Endothelial cell of umbilical vein (primary cell): ENCODE measurements around the gene LAMTOR2. TPM values are rescaled to one million over a fixed set of nuclear protein-coding genes. Genes with fewer than 3 reads are reported as not detected.

Source experiments
- BruUV-seq: library from RNA; stranded (reverse); fragments of 400-500 nt; replicated peaks from 2 replicates; lab custom pipeline; 2021; lab: Mats Ljungman, UMichigan
- CTCF ChIA-PET: fragments of 300-600, 350-600 bp; sonication (Branson Sonifier 250); formaldehyde crosslinking; loops from one replicate; lab custom pipeline; 2021; ENCODE audit warnings: antibody characterized with exemption, inconsistent platforms; lab: Charles Lee
- POLR2A ChIA-PET: fragments of 300-600, 350-600 bp; sonication (Branson Sonifier 250); formaldehyde crosslinking; loops from one replicate; lab custom pipeline; 2021; ENCODE audit warnings: antibody characterized with exemption, inconsistent platforms; lab: Charles Lee
- DNase-seq: peaks from one replicate; pipeline ENCODE4 v3.0.0-alpha.2; 2011; ENCODE audit warnings: low read depth, low spot score
- FAIRE-seq: peaks from 2 replicates; lab custom pipeline; 2011; peaks lifted over from hg19 to GRCh38; lab: Jason Lieb, UNC
- H2AFZ ChIP-seq: 2 replicates; pipeline ENCODE4 v1.6.0; 2012; ENCODE audit warnings: low read depth, low read length, control low read depth, inconsistent platforms
- H3K27ac ChIP-seq: 2 replicates; pipeline ENCODE4 v1.5.1; 2011; ENCODE audit warnings: low read depth, mild to moderate bottlenecking, control low read depth, low read length, moderate library complexity; ENCODE audit not compliant: insufficient read depth
- H3K27me3 ChIP-seq, 2 experiments: 2 replicates each; pipeline versions ENCODE4 v1.6.0 to v1.6.1; 2011; ENCODE audit warnings: low read length in 2 of 2, mixed read lengths in 1 of 2; ENCODE audit not compliant: control insufficient read depth in 2 of 2, insufficient read depth in 2 of 2
- H3K36me3 ChIP-seq, 2 experiments: 2 replicates in 1 of 2; 3 replicates in 1 of 2; pipeline ENCODE4 v1.5.1; 2011; ENCODE audit warnings: low read length in 2 of 2, mild to moderate bottlenecking in 1 of 2, moderate library complexity in 1 of 2; ENCODE audit not compliant: control insufficient read depth in 2 of 2, insufficient read depth in 2 of 2; ENCODE audit errors: extremely low read depth in 1 of 2
- H3K4me1 ChIP-seq: 3 replicates; pipeline ENCODE4 v1.5.1; 2011; ENCODE audit warnings: mild to moderate bottlenecking, low read length; ENCODE audit not compliant: control insufficient read depth, insufficient read depth; ENCODE audit errors: extremely low read depth
- H3K4me2 ChIP-seq: 2 replicates; pipeline ENCODE4 v1.6.1; 2011; ENCODE audit warnings: low read length, control low read depth, mixed read lengths; ENCODE audit not compliant: insufficient read depth
- H3K4me3 ChIP-seq, 3 experiments: fragments of 200-600 bp in 1 of 3; sonication (generic), shearing (Covaris generic) in 1 of 3; replicated peaks in 1 of 3; 2 replicates each; pipeline ENCODE4 v1.5.1; 2011 to 2016; ENCODE audit warnings: control low read depth in 3 of 3, low read length in 3 of 3, mild to moderate bottlenecking in 2 of 3, inconsistent platforms in 1 of 3, low read depth in 1 of 3, moderate library complexity in 1 of 3; ENCODE audit not compliant: insufficient read depth in 1 of 3
- H3K79me2 ChIP-seq: 2 replicates; pipeline ENCODE4 v1.6.0; 2012; ENCODE audit warnings: low read length, inconsistent platforms; ENCODE audit not compliant: control insufficient read depth, insufficient read depth
- H3K9ac ChIP-seq: replicated peaks from 2 replicates; pipeline ENCODE3; 2011; ENCODE audit warnings: low read length, control low read depth; ENCODE audit not compliant: insufficient read depth; ENCODE audit errors: extremely low read depth
- H3K9me1 ChIP-seq: replicated peaks from 3 replicates; pipeline ENCODE4 v1.6.0; 2011; ENCODE audit warnings: mild to moderate bottlenecking, low read length; ENCODE audit not compliant: control insufficient read depth, insufficient read depth; ENCODE audit errors: extremely low read depth
- H3K9me3 ChIP-seq: replicated peaks from 2 replicates; pipeline ENCODE4 v1.5.1; 2012; ENCODE audit warnings: low read length, inconsistent platforms; ENCODE audit not compliant: control insufficient read depth, insufficient read depth
- H4K20me1 ChIP-seq: replicated peaks from 2 replicates; pipeline ENCODE3; 2011; ENCODE audit warnings: mild to moderate bottlenecking, low read length; ENCODE audit not compliant: control insufficient read depth, insufficient read depth; ENCODE audit errors: extremely low read depth
- EZH2 ChIP-seq: IDR thresholded peaks from 2 replicates; pipeline ENCODE4 v1.6.1; 2012; ENCODE audit warnings: borderline replicate concordance, low read depth, mild to moderate bottlenecking, moderate library complexity, low read length, inconsistent platforms; ENCODE audit not compliant: severe bottlenecking
- GATA2 ChIP-seq: IDR thresholded peaks from 2 replicates; pipeline ENCODE4 v1.7.0; 2011; ENCODE audit warnings: low read depth, mild to moderate bottlenecking, moderate library complexity, mixed read lengths, low read length; ENCODE audit not compliant: insufficient read length, insufficient read depth
- JUN ChIP-seq: IDR thresholded peaks from 2 replicates; pipeline ENCODE4 v1.6.1; 2011; ENCODE audit warnings: borderline replicate concordance, low read depth; ENCODE audit not compliant: insufficient read length, insufficient read depth
- MYC ChIP-seq: IDR thresholded peaks from one replicate; pipeline ENCODE4 v1.6.1; 2011; ENCODE audit warnings: mild to moderate bottlenecking, low read depth, low read length
- POLR2A ChIP-seq: IDR thresholded peaks from 2 replicates; pipeline ENCODE4 v1.6.1; 2012; ENCODE audit warnings: low read depth, mild to moderate bottlenecking, control low read depth, low read length
- POLR2AphosphoS5 ChIP-seq: IDR thresholded peaks from 2 replicates; pipeline ENCODE4 v1.6.1; 2012; ENCODE audit warnings: low read depth, mild to moderate bottlenecking, control low read depth, low read length, moderate library complexity; ENCODE audit not compliant: insufficient read depth
- dilution Hi-C: fragments of 300-500 bp; cut with MboI; formaldehyde crosslinking; loops from one replicate; pipeline ENCODE4 v1.15.0; 2019; ENCODE audit warnings: low sequenced_read_pairs; ENCODE audit not compliant: extremely low pct_ligation_motif_present
- intact Hi-C: fragments of 100-400 bp; cut with micrococcal nuclease; formaldehyde crosslinking; loops from one replicate; pipeline ENCODE4 v1.10.0; 2022
- polyA plus RNA-seq, 4 experiments: library from polyadenylated mRNA; depleted of rRNA in 3 of 4; stranded (reverse) in 3 of 4; unstranded in 1 of 4; fragments of >200 nt; gene quantifications; 2 replicates each; pipeline versions ENCODE4 v1.2.1 to v1.2.3, GENCODE V29; 2011 to 2012; ENCODE audit warnings: missing spikeins in 1 of 4
- total RNA-seq: library from RNA; stranded (reverse); gene quantifications from 2 replicates; pipeline ENCODE4 v1.2.3, GENCODE V29; 2021
- TF ChIP-seq, protein P1 (sequence below), 2 donors: IDR thresholded peaks; 1 replicate in 1 of 2; 2 replicates in 1 of 2; pipeline ENCODE4 v1.5.1; 2011; ENCODE audit warnings: low read length in 2 of 2, mild to moderate bottlenecking in 2 of 2, moderate library complexity in 2 of 2, control low read depth in 1 of 2, inconsistent platforms in 1 of 2, low read depth in 1 of 2; ENCODE audit not compliant: insufficient read depth in 1 of 2; ENCODE audit errors: extremely low read depth in 1 of 2
- TF ChIP-seq, protein P2 (sequence below): IDR thresholded peaks from 2 replicates; pipeline ENCODE4 v1.6.1; 2011; ENCODE audit not compliant: insufficient read depth, insufficient read length

Gene LAMTOR2
- total and polyA plus RNA-seq, 2 donors (not counting 3 experiments of a cell fraction or from before 2014, with no cell fraction given) = 77.7 to 136 TPM

DNA sequence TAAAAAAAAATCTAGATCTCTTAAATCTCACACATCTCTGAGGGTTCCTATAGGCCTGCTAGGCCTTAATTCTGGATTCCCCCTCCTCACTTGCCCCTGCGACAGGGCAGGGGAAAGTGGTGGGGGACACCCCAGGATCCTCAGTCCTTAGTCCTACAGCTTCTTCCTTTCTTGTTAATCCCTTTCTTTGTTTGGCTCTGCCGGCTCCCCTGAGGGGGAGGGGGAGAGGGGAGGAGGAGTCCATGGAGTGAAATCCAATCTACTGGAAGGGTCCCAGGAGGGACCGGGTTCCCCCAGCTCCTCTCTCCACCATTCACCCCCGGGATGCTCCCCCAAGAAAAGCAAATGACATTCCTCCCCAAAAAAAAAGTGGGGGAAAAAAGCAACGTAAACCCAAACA is 19.2 kb downstream of the LAMTOR2 start:
- ChIA-PET CTCF (interaction anchor here (0.9 to 1.1 kb wide), 3 partner anchors 17 to 56 kb away, joined by 3 read pairs; no protein-coding TSS in a partner anchor), POLR2A (no interaction called here)
- Histone ChIP-seq H2AFZ (no peak overlapping the region), H3K4me3 (no peak overlapping the region), H3K4me2 (no peak overlapping the region), H3K36me3 (peaks cover 8 to 34% of the 10 kb centered on the region in 2 experiments), H3K79me2 (peaks cover 19% of the 10 kb centered on the region), H3K27ac (no peak overlapping the region), H3K4me1 (peaks cover 12% of the 10 kb centered on the region), H3K9me3 (no peaks in the 10 kb centered on the region), H3K27me3 (no peaks in the 10 kb centered on the region), H4K20me1 (no peaks in the 10 kb centered on the region), H3K9ac (no peak overlapping the region), H3K9me1 (no peaks in the 10 kb centered on the region)
- dilution Hi-C loops = no loop called here
- no peak for FAIRE-seq
- no peak for DNase-seq
- no peak for TF ChIP-seq JUN
- intact Hi-C loops = no loop called here
- BruUV-seq = no TSS peak

DNA sequence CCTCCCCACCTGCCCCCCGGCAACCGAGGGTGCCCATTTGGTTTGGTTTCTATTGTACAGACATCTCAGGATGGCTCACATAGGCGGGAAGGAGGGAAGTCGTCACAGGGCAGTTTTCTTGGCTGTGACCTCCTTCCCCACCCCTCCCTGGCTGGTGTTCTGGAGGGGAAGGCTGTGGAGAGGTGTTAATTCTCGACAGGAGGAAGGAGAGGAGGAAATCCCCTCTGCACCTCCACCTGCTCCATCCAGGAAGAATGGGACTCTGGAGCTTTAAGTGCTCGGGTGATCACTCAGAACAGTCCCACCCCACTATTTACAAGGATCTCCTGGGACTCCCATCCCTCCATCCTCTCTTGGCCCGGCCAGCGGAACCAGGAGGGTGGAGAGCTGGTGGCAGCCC is 20.1 kb downstream of the LAMTOR2 start:
- ChIA-PET POLR2A (no interaction called here), CTCF (interaction anchor here (0.6 to 1.9 kb wide), 2 partner anchors 8 to 356 kb away, joined by 3 to 10 read pairs; no protein-coding TSS in a partner anchor)
- Histone ChIP-seq H3K36me3 (peaks cover 8 to 36% of the 10 kb centered on the region in 2 experiments), H3K9me3 (no peaks in the 10 kb centered on the region), H3K27ac (no peak overlapping the region), H3K9me1 (no peaks in the 10 kb centered on the region), H3K27me3 (no peaks in the 10 kb centered on the region), H3K79me2 (peaks cover 25% of the 10 kb centered on the region), H2AFZ (no peak overlapping the region), H3K4me1 (peaks cover 10% of the 10 kb centered on the region), H3K4me2 (no peak overlapping the region), H3K9ac (no peak overlapping the region), H3K4me3 (no peak overlapping the region), H4K20me1 (no peaks in the 10 kb centered on the region)
- BruUV-seq = no TSS peak
- FAIRE-seq = no peak
- dilution Hi-C loops (no loop called here), intact Hi-C loops (no loop called here)
- DNase-seq = no peak
- TF ChIP-seq, protein P1, sequence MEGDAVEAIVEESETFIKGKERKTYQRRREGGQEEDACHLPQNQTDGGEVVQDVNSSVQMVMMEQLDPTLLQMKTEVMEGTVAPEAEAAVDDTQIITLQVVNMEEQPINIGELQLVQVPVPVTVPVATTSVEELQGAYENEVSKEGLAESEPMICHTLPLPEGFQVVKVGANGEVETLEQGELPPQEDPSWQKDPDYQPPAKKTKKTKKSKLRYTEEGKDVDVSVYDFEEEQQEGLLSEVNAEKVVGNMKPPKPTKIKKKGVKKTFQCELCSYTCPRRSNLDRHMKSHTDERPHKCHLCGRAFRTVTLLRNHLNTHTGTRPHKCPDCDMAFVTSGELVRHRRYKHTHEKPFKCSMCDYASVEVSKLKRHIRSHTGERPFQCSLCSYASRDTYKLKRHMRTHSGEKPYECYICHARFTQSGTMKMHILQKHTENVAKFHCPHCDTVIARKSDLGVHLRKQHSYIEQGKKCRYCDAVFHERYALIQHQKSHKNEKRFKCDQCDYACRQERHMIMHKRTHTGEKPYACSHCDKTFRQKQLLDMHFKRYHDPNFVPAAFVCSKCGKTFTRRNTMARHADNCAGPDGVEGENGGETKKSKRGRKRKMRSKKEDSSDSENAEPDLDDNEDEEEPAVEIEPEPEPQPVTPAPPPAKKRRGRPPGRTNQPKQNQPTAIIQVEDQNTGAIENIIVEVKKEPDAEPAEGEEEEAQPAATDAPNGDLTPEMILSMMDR (IDR thresholded peaks at IDR 0.05; ENCODE audit: extremely low read depth in 1 of 2, insufficient read depth in 1 of 2, low read depth in 1 of 2, low read length in 2 of 2) = no peak
- no peak for TF ChIP-seq POLR2AphosphoS5
- TF ChIP-seq MYC = no peak
- no peak for TF ChIP-seq JUN
- no peak for TF ChIP-seq POLR2A
- no peak for TF ChIP-seq GATA2
- TF ChIP-seq EZH2 = no peak
- TF ChIP-seq, protein P2, sequence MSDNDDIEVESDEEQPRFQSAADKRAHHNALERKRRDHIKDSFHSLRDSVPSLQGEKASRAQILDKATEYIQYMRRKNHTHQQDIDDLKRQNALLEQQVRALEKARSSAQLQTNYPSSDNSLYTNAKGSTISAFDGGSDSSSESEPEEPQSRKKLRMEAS = no peak
